GM12873 (cell line): ENCODE results near the gene SLC4A4.

Experiments used
- TF ChIP-seq, protein P1 (sequence below): IDR thresholded peaks from 2 replicates; pipeline ENCODE4 v1.5.1; 2012; ENCODE audit warnings: low read depth, mild to moderate bottlenecking, moderate library complexity, low read length, control low read depth; ENCODE audit not compliant: insufficient read depth; ENCODE audit errors: missing control alignments

SLC4A4 gene

DNA sequence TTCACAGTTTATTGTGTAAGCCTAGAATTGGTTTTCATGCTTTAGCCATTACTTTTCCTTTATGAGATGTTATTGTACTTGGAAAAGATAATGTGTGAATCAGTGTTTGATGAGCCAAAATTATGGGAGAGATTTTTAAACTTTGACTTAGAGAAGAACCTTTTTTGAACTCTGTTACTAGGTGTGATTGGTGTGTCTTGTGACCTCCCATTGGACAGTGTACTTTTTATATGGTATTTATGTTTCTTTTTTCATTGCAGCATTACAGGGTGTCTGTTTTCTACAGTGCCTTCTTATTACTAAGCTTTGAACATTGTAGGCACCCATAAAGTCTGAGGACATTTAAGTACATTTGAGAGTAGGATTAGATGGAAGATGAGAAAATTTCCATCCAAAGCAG, 91.1 kb downstream of the SLC4A4 start:
- TF ChIP-seq, protein P1, sequence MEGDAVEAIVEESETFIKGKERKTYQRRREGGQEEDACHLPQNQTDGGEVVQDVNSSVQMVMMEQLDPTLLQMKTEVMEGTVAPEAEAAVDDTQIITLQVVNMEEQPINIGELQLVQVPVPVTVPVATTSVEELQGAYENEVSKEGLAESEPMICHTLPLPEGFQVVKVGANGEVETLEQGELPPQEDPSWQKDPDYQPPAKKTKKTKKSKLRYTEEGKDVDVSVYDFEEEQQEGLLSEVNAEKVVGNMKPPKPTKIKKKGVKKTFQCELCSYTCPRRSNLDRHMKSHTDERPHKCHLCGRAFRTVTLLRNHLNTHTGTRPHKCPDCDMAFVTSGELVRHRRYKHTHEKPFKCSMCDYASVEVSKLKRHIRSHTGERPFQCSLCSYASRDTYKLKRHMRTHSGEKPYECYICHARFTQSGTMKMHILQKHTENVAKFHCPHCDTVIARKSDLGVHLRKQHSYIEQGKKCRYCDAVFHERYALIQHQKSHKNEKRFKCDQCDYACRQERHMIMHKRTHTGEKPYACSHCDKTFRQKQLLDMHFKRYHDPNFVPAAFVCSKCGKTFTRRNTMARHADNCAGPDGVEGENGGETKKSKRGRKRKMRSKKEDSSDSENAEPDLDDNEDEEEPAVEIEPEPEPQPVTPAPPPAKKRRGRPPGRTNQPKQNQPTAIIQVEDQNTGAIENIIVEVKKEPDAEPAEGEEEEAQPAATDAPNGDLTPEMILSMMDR: no peak

DNA sequence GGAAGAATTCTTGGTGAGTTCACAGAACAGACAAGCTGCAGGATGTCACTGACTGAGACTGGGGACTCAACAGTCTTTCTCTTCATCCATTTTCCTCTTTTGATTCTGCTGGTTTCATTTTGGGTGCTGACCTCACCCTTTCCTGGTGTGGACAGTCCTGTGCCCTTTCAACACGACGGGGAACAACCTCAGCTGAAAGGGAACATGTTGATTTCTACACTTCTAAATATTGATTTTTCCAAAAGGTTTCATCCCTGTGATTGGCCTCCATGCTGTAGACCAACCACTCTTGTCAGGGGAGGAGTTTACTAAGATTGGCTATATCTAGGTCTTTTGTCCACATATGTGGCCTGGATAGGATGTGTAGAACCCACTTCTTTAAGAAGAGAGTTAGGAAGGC, 91.8 kb downstream of the SLC4A4 start:
- TF ChIP-seq, protein P1: no peak

DNA sequence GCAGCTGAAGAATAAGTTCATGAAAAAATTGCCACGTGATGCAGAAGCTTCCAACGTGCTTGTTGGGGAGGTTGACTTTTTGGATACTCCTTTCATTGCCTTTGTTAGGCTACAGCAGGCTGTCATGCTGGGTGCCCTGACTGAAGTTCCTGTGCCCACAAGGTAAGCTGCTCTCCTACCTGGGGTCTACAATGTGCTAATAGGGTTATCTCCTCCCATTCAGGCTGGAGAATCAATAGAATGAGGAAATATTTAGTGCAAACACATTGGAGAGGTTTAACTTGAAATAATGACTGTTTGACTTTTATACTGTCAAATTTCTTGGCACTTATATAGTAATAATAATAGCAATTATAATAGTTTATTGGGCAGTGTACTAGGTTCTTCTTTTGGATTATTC, 101.8 kb downstream of the SLC4A4 start:
- TF ChIP-seq, protein P1: no peak

DNA sequence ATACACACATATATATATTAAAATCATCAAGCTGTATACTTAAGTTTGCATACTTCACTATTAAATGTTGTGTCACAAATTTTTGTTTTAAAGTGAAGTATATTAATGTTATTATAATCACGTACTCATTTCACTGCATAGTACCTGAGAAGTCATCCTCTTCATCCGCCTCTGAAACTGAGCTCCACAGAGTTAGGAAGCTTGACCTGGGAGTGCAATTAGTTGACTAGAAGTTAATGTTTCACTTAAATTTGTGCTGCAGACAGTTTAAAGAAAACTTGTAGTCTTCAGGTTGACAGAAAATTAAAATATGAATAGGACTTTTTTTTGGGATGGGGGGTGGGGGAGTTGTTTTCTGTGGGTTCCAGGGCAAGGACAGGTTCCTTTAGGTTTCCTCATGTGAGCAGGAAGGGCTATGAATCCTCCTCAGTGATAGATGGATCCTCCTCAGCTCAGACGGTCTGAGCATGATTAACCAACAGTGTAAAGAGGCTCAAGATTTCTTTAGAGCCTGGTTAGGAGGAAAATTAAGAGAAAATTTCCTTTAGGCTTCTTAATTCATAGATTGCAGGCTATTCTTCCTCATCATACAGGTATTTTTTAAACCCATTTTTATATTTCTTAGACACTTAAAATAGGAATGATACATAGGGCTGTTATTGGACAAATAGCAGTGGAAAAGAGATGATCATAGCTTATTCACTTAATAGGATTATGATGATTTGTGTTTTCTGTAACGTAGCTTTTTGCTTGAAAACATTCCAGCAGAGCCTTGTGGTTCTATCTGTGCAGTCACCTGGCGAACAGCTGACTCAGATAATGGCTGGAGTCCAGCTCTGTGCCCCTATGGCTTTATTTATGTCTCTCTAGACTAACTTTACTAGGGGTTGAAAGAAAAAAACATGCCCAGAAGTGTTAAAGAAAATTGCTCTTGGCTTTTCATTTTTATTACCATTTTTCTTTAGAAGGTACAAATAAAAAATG, 102.7 kb downstream of the SLC4A4 start:
- TF ChIP-seq, protein P1: no peak

DNA sequence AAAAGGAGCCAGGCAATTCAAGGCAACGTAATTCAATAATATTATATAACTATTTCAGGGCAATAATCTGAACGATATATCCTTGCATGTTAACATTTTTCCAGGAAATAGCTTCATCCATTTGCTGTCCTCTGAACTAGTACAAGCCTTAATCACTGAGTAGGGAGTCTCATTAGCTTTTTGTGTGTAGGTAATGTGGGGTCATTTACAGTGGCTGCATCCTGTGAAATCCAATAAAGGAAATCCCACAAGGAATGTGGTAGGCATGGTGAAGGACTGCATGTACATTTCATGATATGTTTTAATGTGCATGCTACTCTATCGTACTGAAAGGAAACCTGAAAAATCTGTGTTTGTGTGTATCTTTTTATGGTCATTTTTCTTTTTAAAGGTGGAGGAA, 103.5 kb downstream of the SLC4A4 start:
- TF ChIP-seq, protein P1: no peak

DNA sequence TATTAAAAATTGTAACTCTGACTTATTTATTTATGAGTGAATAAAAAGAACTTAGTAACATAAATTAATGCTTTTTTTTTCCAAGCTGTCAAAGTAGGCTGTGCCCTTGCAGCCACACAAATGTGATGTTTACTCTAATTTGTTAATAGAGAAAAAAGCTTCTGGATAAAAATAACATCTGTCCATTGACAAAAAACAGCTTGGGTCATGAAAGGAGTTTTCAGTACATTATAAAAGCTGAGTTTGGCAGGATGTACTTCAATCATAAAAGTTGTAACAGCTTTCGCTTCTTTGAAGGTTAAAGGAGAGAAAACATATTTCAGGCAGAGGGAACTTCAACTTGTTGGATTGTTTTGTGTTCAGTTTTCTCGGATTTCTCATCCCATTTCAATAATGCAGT, 105.6 kb downstream of the SLC4A4 start:
- TF ChIP-seq, protein P1: no peak

DNA sequence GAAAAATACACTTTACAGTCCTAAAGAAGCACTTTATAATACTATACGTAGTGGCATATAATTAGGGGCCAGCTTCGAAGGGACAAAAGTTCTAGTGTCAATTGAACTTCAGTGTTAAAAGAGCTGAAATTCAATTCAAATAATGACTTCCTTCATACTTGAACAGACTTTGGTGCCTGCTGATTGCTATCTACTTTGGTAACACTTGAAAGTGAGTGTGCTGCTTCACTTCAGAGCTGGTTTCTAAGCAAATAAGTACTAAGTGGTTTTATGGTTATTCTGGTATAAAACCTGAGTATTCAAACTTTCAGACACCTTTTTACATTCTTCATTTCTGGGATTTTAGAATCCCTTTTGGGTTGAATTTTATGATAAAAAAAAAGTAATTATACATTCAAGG, 107.0 kb downstream of the SLC4A4 start:
- TF ChIP-seq, protein P1: no peak
